IMR-90 (cell line): ENCODE data around the gene RAET1E.

ENCODE experiments used
- BHLHE40 ChIP-seq: fragments of 150-350 bp; IDR thresholded peaks from 2 replicates; pipeline ENCODE4 v1.6.1; 2016; ENCODE audit warnings: mild to moderate bottlenecking, low read depth, low read length
- CEBPB ChIP-seq: IDR thresholded peaks from 2 replicates; pipeline ENCODE4 v1.6.1; 2012; ENCODE audit warnings: low read depth, low read length, improper control_type of control experiment
- CHD1 ChIP-seq: IDR thresholded peaks from 2 replicates; pipeline ENCODE4 v1.6.1; 2012; ENCODE audit warnings: low read depth, low read length, improper control_type of control experiment
- FOS ChIP-seq: fragments of 150-350 bp; IDR thresholded peaks from 2 replicates; pipeline ENCODE4 v1.6.1; 2016; ENCODE audit warnings: low read depth, low read length
- MAZ ChIP-seq: IDR thresholded peaks from 2 replicates; pipeline ENCODE4 v1.6.1; 2012; ENCODE audit warnings: low read depth, mild to moderate bottlenecking, low read length, improper control_type of control experiment, moderate library complexity, borderline replicate concordance
- POLR2A ChIP-seq: IDR thresholded peaks from 2 replicates; pipeline ENCODE4 v1.6.1; 2012; ENCODE audit warnings: mild to moderate bottlenecking, low read depth, low read length
- RAD21 ChIP-seq: IDR thresholded peaks from 2 replicates; pipeline ENCODE4 v1.6.1; 2012; ENCODE audit warnings: low read length, improper control_type of control experiment
- RCOR1 ChIP-seq: IDR thresholded peaks from 2 replicates; pipeline ENCODE4 v1.6.1; 2012; ENCODE audit warnings: mild to moderate bottlenecking, low read length, improper control_type of control experiment; ENCODE audit not compliant: insufficient replicate concordance
- SMC3 ChIP-seq: fragments of 150-350 bp; IDR thresholded peaks from 2 replicates; pipeline ENCODE4 v1.6.1; 2016; ENCODE audit warnings: low read depth, mild to moderate bottlenecking, antibody characterized with exemption, low read length, moderate library complexity
- USF2 ChIP-seq: fragments of 150-350 bp; IDR thresholded peaks from 2 replicates; pipeline ENCODE4 v1.6.1; 2017; ENCODE audit warnings: mild to moderate bottlenecking, antibody characterized with exemption, low read length, low read depth
- TF ChIP-seq, protein P1 (sequence below): conservative IDR thresholded peaks from 2 replicates; pipeline ENCODE4 v1.5.1; 2012; ENCODE audit warnings: mild to moderate bottlenecking, low read depth, low read length, improper control_type of control experiment

DNA sequence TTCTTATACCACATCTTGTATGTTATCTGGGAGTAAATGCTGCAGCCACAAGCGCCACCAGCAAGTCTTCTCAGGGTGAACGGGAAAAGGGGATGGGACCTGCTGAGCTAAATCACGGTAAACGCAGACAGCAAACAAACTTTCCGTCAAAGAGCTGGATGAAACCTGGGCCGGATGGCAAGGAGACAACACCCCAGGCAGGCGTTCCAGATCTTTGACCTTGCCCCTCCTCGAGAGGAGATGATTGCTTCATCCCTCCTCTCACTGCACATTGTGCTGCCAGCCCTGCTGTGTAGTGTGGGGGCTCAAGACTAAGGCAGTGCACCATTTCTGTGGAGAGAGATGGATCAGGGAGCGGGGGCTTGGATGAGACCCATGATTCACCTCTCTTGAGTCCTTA, 9.8 kb downstream of the RAET1E start:
- TF ChIP-seq USF2 = no peak
- TF ChIP-seq, protein P1, sequence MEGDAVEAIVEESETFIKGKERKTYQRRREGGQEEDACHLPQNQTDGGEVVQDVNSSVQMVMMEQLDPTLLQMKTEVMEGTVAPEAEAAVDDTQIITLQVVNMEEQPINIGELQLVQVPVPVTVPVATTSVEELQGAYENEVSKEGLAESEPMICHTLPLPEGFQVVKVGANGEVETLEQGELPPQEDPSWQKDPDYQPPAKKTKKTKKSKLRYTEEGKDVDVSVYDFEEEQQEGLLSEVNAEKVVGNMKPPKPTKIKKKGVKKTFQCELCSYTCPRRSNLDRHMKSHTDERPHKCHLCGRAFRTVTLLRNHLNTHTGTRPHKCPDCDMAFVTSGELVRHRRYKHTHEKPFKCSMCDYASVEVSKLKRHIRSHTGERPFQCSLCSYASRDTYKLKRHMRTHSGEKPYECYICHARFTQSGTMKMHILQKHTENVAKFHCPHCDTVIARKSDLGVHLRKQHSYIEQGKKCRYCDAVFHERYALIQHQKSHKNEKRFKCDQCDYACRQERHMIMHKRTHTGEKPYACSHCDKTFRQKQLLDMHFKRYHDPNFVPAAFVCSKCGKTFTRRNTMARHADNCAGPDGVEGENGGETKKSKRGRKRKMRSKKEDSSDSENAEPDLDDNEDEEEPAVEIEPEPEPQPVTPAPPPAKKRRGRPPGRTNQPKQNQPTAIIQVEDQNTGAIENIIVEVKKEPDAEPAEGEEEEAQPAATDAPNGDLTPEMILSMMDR = no peak
- no peak for TF ChIP-seq FOS
- TF ChIP-seq POLR2A = no peak
- no peak for TF ChIP-seq MAZ
- no peak for TF ChIP-seq SMC3
- TF ChIP-seq RCOR1 = no peak
- TF ChIP-seq BHLHE40 = no peak
- TF ChIP-seq RAD21 = no peak
- peak; percentile 31; the same call in 1 of the 2 replicates for TF ChIP-seq CEBPB
- no peak for TF ChIP-seq CHD1
